ENCODE measurements around the gene CHAC1. TPM values are rescaled to one million over a fixed set of nuclear protein-coding genes. Genes with fewer than 3 reads are reported as not detected.
A peak's percentile ranks its signal among the peaks of the same experiment; 100 is the strongest.

CHAC1 gene
- total and polyA plus RNA-seq, 2 of the 13 experiments (the other 11 are each of a cell fraction or from before 2014, with no cell fraction given), result 0.44 TPM; not detected in 1

- TF ChIP-seq CEBPZ (IDR thresholded peaks at IDR 0.05; ENCODE audit: low read length) (no peak), U2AF2 (IDR thresholded peaks at IDR 0.05; ENCODE audit: low read depth, low read length) (no peak), ZNF652 (CRISPR knock-in tag; IDR thresholded peaks at IDR 0.05; ENCODE audit: borderline replicate concordance, low read depth) (peak; percentile 98), ZKSCAN8 (CRISPR knock-in tag; IDR thresholded peaks at IDR 0.05; ENCODE audit: borderline replicate concordance) (no peak), RARG (CRISPR knock-in tag; IDR thresholded peaks at IDR 0.05; ENCODE audit: low read depth) (no peak), RARA (CRISPR knock-in tag; IDR thresholded peaks at IDR 0.05) (no peak), SALL1 (CRISPR knock-in tag; IDR thresholded peaks at IDR 0.05) (peak; percentile 30; the same call in 1 of the 2 replicates), ZNF205 (CRISPR knock-in tag; IDR thresholded peaks at IDR 0.05) (no peak), CREB1 (IDR thresholded peaks at IDR 0.05) (no peak), CREB1 (CRISPR knock-in tag; IDR thresholded peaks at IDR 0.05) (no peak), ZNF687 (CRISPR knock-in tag; IDR thresholded peaks at IDR 0.05) (peak; percentile 59), HMG20A (CRISPR knock-in tag; IDR thresholded peaks at IDR 0.05; ENCODE audit: borderline replicate concordance) (no peak), ZNF503 (CRISPR knock-in tag; IDR thresholded peaks at IDR 0.05) (no peak)
- TF ChIP-seq, protein P1, sequence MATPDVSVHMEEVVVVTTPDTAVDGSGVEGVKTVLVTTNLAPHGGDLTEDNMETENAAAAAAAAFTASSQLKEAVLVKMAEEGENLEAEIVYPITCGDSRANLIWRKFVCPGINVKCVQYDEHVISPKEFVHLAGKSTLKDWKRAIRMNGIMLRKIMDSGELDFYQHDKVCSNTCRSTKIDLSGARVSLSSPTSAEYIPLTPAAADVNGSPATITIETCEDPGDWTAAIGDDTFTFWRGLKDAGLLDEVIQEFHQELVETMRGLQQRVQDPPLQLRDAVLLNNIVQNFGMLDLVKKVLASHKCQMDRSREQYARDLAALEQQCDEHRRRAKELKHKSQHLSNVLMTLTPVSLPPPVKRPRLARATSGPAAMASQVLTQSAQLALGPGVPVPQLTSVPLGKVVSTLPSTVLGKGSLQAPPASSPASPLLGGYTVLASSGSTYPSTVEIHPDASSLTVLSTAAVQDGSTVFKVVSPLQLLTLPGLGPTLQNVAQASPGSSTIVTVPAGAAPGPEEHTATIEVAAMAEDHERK (CRISPR knock-in tag; IDR thresholded peaks at IDR 0.05; ENCODE audit: low read depth), result no peak
- TF ChIP-seq, protein P2, sequence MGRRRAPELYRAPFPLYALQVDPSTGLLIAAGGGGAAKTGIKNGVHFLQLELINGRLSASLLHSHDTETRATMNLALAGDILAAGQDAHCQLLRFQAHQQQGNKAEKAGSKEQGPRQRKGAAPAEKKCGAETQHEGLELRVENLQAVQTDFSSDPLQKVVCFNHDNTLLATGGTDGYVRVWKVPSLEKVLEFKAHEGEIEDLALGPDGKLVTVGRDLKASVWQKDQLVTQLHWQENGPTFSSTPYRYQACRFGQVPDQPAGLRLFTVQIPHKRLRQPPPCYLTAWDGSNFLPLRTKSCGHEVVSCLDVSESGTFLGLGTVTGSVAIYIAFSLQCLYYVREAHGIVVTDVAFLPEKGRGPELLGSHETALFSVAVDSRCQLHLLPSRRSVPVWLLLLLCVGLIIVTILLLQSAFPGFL (CRISPR knock-in tag; IDR thresholded peaks at IDR 0.05), result no peak
Observed at GRCh38 chr15:40930430-40931299, 22.6 kb upstream of the CHAC1 start (continued).
